Gastroesophageal sphincter (tissue), 4 donors: ENCODE measurements around the gene MFSD6. TPM values are rescaled to one million over a fixed set of nuclear protein-coding genes. Genes with fewer than 3 reads are reported as not detected.

ENCODE experiments used
- ATAC-seq: fragments of 150-250 bp; one replicate; pipeline ENCODE4 v1.9.1; 2016; ENCODE audit warnings: mild to moderate bottlenecking, moderate library complexity
- H3K27ac ChIP-seq, 4 donors: fragments of 200-600 bp; sonication (generic) in 3 of 4; 1 replicate in 3 of 4; 2 replicates in 1 of 4; pipeline ENCODE4 v1.5.1; 2016 to 2019
- H3K27me3 ChIP-seq: fragments of 200-600 bp; sonication (generic); one replicate; pipeline ENCODE4 v1.5.1; 2019
- H3K36me3 ChIP-seq, 2 donors: fragments of 200-600 bp; sonication (generic); one replicate each; pipeline ENCODE4 v1.5.1; 2019; ENCODE audit warnings: control low read depth in 1 of 2
- H3K4me1 ChIP-seq, 3 donors: fragments of 200-600 bp; sonication (generic); 1 replicate in 2 of 3; 2 replicates in 1 of 3; pipeline ENCODE4 v1.5.1; 2016 to 2019; ENCODE audit warnings: control low read depth in 2 of 3
- H3K4me3 ChIP-seq, 2 donors: fragments of 200-600 bp; sonication (generic); one replicate each; pipeline ENCODE4 v1.5.1; 2019; ENCODE audit warnings: mild to moderate bottlenecking in 1 of 2, moderate library complexity in 1 of 2
- H3K9me3 ChIP-seq, 3 donors: fragments of 200-600 bp; sonication (generic); one replicate each; pipeline ENCODE4 v1.5.1; 2017 to 2019; ENCODE audit warnings: control low read depth in 2 of 3
- CTCF ChIP-seq, 4 experiments: fragments of 200-600 bp in 2 of 4; fragments of 450-650 bp in 2 of 4; sonication (generic) in 1 of 4; IDR thresholded peaks; one replicate each; pipeline ENCODE4 v1.5.1; 2017 to 2019; ENCODE audit warnings: antibody characterized with exemption in 4 of 4, mild to moderate bottlenecking in 2 of 4, moderate library complexity in 2 of 4
- EP300 ChIP-seq: sonication (generic); formaldehyde crosslinking; IDR thresholded peaks from one replicate; pipeline ENCODE4 v1.6.1; 2017; ENCODE audit warnings: antibody characterized with exemption, mild to moderate bottlenecking
- POLR2A ChIP-seq, 2 donors: fragments of 450-650 bp; IDR thresholded peaks; one replicate each; pipeline ENCODE4 v1.6.1; 2017; ENCODE audit warnings: antibody characterized with exemption in 2 of 2, mild to moderate bottlenecking in 2 of 2, moderate library complexity in 1 of 2
- POLR2AphosphoS5 ChIP-seq: sonication (generic); formaldehyde crosslinking; IDR thresholded peaks from one replicate; pipeline ENCODE4 v1.6.1; 2017; ENCODE audit warnings: antibody characterized with exemption
- WGBS, 2 donors: methylation state at CpG; one replicate each; pipeline ENCODE4 v1.1.5; 2018; ENCODE audit warnings: low coverage in 1 of 2; 5-methylcytosine and 5-hydroxymethylcytosine counted together
- total RNA-seq, 4 donors: library from RNA; depleted of rRNA; stranded (reverse); fragments of >200 nt; gene quantifications; one replicate each; pipeline ENCODE4 v1.1.0, GENCODE V29; 2016

MFSD6 gene
- total RNA-seq, 4 donors from 2014 or later = 80.2 to 176 (median 143) TPM

- Histone ChIP-seq H3K4me3 (no peak overlapping the region), H3K4me1 (no peaks in the 10 kb centered on the region), H3K27ac (no peak overlapping the region), H3K36me3 (peaks cover 0 to 4% of the 10 kb centered on the region in 2 donors), H3K9me3 (no peaks in the 10 kb centered on the region), H3K27me3 (no peaks in the 10 kb centered on the region)
- 100% methylated on average over 1 of the region's 1 CpG for WGBS, 2 donors
- no peak for TF ChIP-seq EP300
- no peak for TF ChIP-seq POLR2AphosphoS5
- TF ChIP-seq POLR2A (IDR thresholded peaks at IDR 0.05) = no peak
- no peak for TF ChIP-seq CTCF (IDR thresholded peaks at IDR 0.05)
- ATAC-seq = no peak
Observed at GRCh38 chr2:190514676-190515075, 106.5 kb downstream of the MFSD6 start.

GRCh38 chr2:190515687-190516086 is 107.5 kb downstream of the MFSD6 start:
- H3K4me1 ChIP-seq = no peaks in the 10 kb centered on the region
- H3K4me3 ChIP-seq = no peak overlapping the region
- TF ChIP-seq POLR2A (IDR thresholded peaks at IDR 0.05) = no peak
- no peak for TF ChIP-seq POLR2AphosphoS5
- TF ChIP-seq EP300 = no peak
- TF ChIP-seq CTCF (IDR thresholded peaks at IDR 0.05) = no peak
- ATAC-seq = no peak
- peaks cover 0 to 4% of the 10 kb centered on the region in 2 donors for H3K36me3 ChIP-seq
- WGBS, 2 donors = 71 to 100% methylated on average over 1 of the region's 1 CpG
- H3K27me3 ChIP-seq = no peaks in the 10 kb centered on the region
- H3K9me3 ChIP-seq = no peaks in the 10 kb centered on the region
- H3K27ac ChIP-seq = no peak overlapping the region

GRCh38 chr2:190517468-190517867 is 109.3 kb downstream of the MFSD6 start:
- TF ChIP-seq CTCF (IDR thresholded peaks at IDR 0.05) (no peak), EP300 (no peak), POLR2AphosphoS5 (no peak), POLR2A (IDR thresholded peaks at IDR 0.05) (no peak)
- 85 to 95% methylated on average over 2 of the region's 2 CpGs for WGBS, 2 donors
- no peaks in the 10 kb centered on the region for H3K27me3 ChIP-seq
- H3K4me1 ChIP-seq = no peaks in the 10 kb centered on the region
- H3K36me3 ChIP-seq = peaks cover 0 to 4% of the 10 kb centered on the region in 2 donors
- H3K9me3 ChIP-seq = no peaks in the 10 kb centered on the region
- H3K4me3 ChIP-seq = no peak overlapping the region
- no peak overlapping the region for H3K27ac ChIP-seq
- ATAC-seq = no peak

GRCh38 chr2:190519975-190520767 is 112.0 kb downstream of the MFSD6 start:
- 93 to 100% methylated on average over 1 of the region's 1 CpG for WGBS, 2 donors
- TF ChIP-seq CTCF (IDR thresholded peaks at IDR 0.05) (no peak), EP300 (no peak), POLR2A (IDR thresholded peaks at IDR 0.05) (no peak), POLR2AphosphoS5 (no peak)

GRCh38 chr2:190524928-190525327 is 116.8 kb downstream of the MFSD6 start:
- no peak overlapping the region for H3K27ac ChIP-seq

More at GRCh38 chr2:190519975-190520767, 112.0 kb downstream of the MFSD6 start:
- ATAC-seq = no peak
- no peak overlapping the region for H3K27ac ChIP-seq
- no peaks in the 10 kb centered on the region for H3K9me3 ChIP-seq
- peaks cover 0 to 4% of the 10 kb centered on the region in 2 donors for H3K36me3 ChIP-seq
- H3K4me1 ChIP-seq = no peaks in the 10 kb centered on the region
- no peaks in the 10 kb centered on the region for H3K27me3 ChIP-seq
- no peak overlapping the region for H3K4me3 ChIP-seq

More at GRCh38 chr2:190524928-190525327, 116.8 kb downstream of the MFSD6 start:
- H3K4me3 ChIP-seq = no peak overlapping the region
- no peaks in the 10 kb centered on the region for H3K27me3 ChIP-seq
- no peak for TF ChIP-seq EP300
- no peak for TF ChIP-seq POLR2A (IDR thresholded peaks at IDR 0.05)
- ATAC-seq = no peak
- H3K4me1 ChIP-seq = peaks cover 0 to 9% (median 0%) of the 10 kb centered on the region in 3 donors
- no peaks in the 10 kb centered on the region for H3K36me3 ChIP-seq
- H3K9me3 ChIP-seq = no peaks in the 10 kb centered on the region
